IPS-15b (cell line): ENCODE results near the gene ITLN1.
"Not testable (repeated sequence)": the region's sequence is repeated elsewhere in the genome, so short reads cannot be mapped to it uniquely, and the experiment has no call there.

ENCODE experiments used
- H3K27me3 ChIP-seq: one replicate; pipeline ENCODE4 v1.6.1; 2013; ENCODE audit warnings: low read length; ENCODE audit not compliant: control insufficient read depth, insufficient read depth
- H3K36me3 ChIP-seq: one replicate; pipeline ENCODE4 v1.6.1; 2013; ENCODE audit warnings: low read length; ENCODE audit not compliant: control insufficient read depth, insufficient read depth
- H3K4me1 ChIP-seq: one replicate; pipeline ENCODE4 v1.6.1; 2013; ENCODE audit warnings: mild to moderate bottlenecking, low read length; ENCODE audit not compliant: control insufficient read depth, insufficient read depth
- H3K4me3 ChIP-seq: one replicate; pipeline ENCODE4 v1.5.1; 2013; ENCODE audit warnings: low read depth, low read length
- H3K9ac ChIP-seq: one replicate; pipeline ENCODE4 v1.6.1; 2013; ENCODE audit warnings: low read depth, mild to moderate bottlenecking, low read length
- H3K9me3 ChIP-seq: one replicate; pipeline ENCODE4 v1.6.1; 2013; ENCODE audit warnings: mild to moderate bottlenecking, low read length; ENCODE audit not compliant: control insufficient read depth, insufficient read depth

Gene ITLN1

DNA sequence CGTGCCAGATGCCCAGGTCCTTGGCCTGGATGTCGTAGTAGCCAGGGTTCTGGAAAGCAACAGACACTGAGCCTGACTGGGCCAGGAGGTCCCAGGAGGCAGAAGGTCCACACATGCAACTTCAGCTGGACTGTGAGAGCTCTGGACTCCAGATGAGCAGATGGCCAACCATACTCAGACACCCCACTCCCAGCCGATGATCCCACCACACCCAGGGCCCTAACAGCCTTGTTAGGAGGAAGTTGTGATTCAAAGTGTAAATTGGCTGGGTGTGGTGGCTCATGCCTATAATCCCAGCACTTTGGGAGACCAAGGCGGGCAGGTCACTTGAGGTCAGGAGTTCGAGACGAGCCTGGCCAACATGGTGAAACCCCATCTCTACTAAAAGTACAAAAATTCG lies 3.7 kb downstream of the ITLN1 start:
- not testable (repeated sequence) for H3K9me3 ChIP-seq, H3K9ac ChIP-seq, H3K4me1 ChIP-seq, H3K4me3 ChIP-seq, H3K36me3 ChIP-seq, H3K27me3 ChIP-seq

DNA sequence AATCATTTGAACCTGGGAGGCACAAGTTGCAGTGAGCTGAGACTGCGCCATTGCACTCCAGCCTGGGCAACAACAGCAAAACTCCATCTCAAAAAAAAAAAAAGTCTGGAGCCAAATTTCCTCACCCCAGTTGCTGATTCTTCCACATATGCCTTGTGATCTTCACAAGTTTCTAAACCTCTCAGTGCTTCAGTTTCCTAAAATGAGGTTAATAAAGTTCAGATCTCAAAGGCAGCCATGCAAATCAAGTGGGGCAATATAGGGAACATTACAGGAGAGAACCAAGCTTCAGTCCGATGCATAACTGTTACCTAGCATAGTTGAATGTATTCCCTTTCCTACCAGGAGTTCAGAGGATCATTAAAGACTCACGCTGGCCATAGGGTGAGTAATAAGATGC lies 4.8 kb downstream of the ITLN1 start:
- no peak overlapping the region for H3K4me3 ChIP-seq
- no peaks in the 10 kb centered on the region for H3K27me3 ChIP-seq
- H3K9me3 ChIP-seq: no peaks in the 10 kb centered on the region
- H3K36me3 ChIP-seq: no peaks in the 10 kb centered on the region
- no peak overlapping the region for H3K9ac ChIP-seq
- no peaks in the 10 kb centered on the region for H3K4me1 ChIP-seq

DNA sequence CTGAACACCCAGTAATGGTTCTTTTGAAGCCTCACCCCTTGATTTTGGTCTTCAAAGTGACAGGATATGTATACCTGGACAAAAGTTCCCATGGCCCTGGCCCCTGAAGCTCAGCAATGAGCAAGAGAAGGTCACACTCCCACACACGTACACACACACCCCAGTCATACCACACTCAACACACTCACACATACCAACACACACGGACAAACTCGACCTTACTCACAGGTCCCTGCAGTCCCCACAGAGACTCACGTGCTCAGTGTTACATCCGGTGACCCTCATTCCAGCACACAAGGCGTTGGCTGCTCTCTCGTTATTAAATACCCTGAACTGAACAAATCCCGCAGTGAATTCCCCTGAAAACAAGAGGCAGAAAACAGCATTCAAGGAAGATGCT lies 5.9 kb downstream of the ITLN1 start:
- H3K9ac ChIP-seq: no peak overlapping the region

DNA sequence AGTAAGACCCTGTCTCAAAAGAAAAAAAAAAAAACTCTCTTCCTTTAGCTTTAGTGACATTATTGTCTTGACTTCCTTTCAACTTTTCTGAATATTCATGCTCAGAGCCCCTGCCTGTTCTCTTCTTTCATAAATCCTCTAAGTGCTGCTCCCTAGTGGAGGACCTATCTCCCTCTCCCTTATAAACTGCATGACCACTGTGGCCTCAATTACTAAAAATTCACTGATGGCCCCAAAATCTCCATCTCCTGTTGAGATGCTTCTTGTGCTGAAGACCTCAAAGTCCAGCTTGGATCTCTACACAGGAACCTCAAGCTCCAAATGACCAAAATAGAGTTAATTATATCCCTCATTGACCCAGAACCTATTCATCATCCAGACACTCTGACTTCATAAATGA lies 7.8 kb downstream of the ITLN1 start:
- H3K4me1 ChIP-seq: no peaks in the 10 kb centered on the region
- no peak overlapping the region for H3K9ac ChIP-seq
- H3K27me3 ChIP-seq: no peaks in the 10 kb centered on the region
- H3K4me3 ChIP-seq: no peak overlapping the region
- no peaks in the 10 kb centered on the region for H3K36me3 ChIP-seq
- H3K9me3 ChIP-seq: no peaks in the 10 kb centered on the region

More for the DNA sequence above, 5.9 kb downstream of the ITLN1 start:
- H3K4me3 ChIP-seq: no peak overlapping the region
- H3K36me3 ChIP-seq: no peaks in the 10 kb centered on the region
- no peaks in the 10 kb centered on the region for H3K9me3 ChIP-seq
- no peaks in the 10 kb centered on the region for H3K27me3 ChIP-seq
- H3K4me1 ChIP-seq: no peaks in the 10 kb centered on the region

GRCh38 chr1:160876311-160876710 lies 8.7 kb downstream of the ITLN1 start:
- Histone ChIP-seq H3K27me3 (no peaks in the 10 kb centered on the region), H3K36me3 (no peaks in the 10 kb centered on the region), H3K4me1 (no peaks in the 10 kb centered on the region), H3K4me3 (no peak overlapping the region), H3K9me3 (no peaks in the 10 kb centered on the region), H3K9ac (no peak overlapping the region)

GRCh38 chr1:160875591-160875990 lies 9.4 kb downstream of the ITLN1 start:
- H3K9ac ChIP-seq, H3K27me3 ChIP-seq, H3K9me3 ChIP-seq, H3K4me1 ChIP-seq, H3K36me3 ChIP-seq, H3K4me3 ChIP-seq: not testable (repeated sequence)

DNA sequence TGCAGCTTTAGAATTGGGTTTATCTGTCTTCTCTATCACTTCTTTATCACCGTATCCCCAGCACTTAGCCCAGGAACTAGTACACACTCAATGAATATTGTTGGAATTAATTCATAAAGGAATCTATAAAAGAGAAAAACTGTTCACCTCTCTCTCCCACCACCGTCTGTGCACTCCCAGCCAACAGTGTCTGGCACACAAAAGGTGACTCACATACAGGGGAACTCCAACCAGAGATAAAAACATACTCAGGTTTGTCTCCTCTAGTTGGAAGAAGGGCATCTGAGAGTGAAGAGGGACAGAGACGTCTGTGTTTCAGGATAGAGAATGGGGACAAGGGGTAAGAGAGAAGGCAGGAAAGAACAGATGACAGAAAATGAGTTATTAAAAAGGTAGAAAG lies 10.0 kb downstream of the ITLN1 start:
- Histone ChIP-seq H3K9ac (no peak overlapping the region), H3K4me3 (no peak overlapping the region)

GRCh38 chr1:160868141-160868540 lies 16.8 kb downstream of the ITLN1 start:
- no peaks in the 10 kb centered on the region for H3K27me3 ChIP-seq
- H3K36me3 ChIP-seq: no peaks in the 10 kb centered on the region
- H3K4me1 ChIP-seq: no peaks in the 10 kb centered on the region
- no peaks in the 10 kb centered on the region for H3K9me3 ChIP-seq
- H3K9ac ChIP-seq: no peak overlapping the region
- no peak overlapping the region for H3K4me3 ChIP-seq

More for the DNA sequence above, 10.0 kb downstream of the ITLN1 start:
- no peaks in the 10 kb centered on the region for H3K9me3 ChIP-seq
- no peaks in the 10 kb centered on the region for H3K4me1 ChIP-seq
- H3K27me3 ChIP-seq: no peaks in the 10 kb centered on the region
- H3K36me3 ChIP-seq: no peaks in the 10 kb centered on the region

DNA sequence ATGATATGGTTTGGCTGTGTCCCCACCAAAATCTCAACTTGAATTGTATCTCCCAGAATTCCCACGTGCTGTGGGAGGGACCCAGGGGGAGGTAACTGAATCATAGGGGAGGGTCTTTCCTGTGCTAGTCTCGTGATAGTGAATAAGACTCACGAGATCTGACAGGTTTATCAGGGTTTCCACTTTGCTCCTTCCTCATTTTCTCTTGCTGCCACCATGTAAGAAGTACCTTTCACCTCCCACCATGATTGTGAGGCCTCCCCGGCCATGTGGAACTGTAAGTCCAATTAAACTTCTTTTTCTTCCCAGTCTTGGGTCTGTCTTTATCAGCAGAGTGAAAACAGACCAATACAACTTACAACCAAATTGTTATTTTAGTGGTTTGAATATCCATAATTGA lies 17.3 kb downstream of the ITLN1 start:
- H3K4me1 ChIP-seq, H3K36me3 ChIP-seq, H3K4me3 ChIP-seq, H3K9ac ChIP-seq, H3K27me3 ChIP-seq, H3K9me3 ChIP-seq: not testable (repeated sequence)

DNA sequence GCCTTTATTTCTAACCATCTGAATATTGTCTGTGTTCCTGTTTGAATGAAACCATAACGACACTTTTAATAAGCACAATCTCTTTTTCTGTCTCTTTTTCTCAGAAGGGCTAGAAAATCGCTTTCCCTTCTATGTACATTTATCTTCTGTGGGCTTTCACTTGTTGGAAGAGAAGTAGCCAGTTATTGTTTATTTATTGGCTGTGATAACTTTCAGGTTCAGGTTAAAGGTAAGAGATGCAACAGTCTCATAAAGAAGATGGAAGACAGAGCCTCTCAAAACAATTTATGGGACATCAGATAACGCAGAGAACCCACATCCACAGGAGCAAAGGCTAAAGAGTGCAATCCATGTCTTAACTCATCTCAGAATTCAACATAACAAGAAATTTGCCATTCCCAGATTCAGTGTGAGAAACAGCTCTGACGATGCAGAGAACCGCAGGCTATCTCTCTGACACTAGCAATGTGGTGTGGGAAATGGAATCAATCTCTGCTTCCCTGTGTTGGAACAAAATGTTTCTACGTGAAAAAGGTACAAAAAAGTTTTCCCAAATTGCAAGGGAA lies 18.2 kb downstream of the ITLN1 start:
- Histone ChIP-seq H3K4me1 (no peaks in the 10 kb centered on the region), H3K9ac (no peak overlapping the region), H3K4me3 (no peak overlapping the region), H3K9me3 (no peaks in the 10 kb centered on the region), H3K36me3 (no peaks in the 10 kb centered on the region), H3K27me3 (no peaks in the 10 kb centered on the region)

DNA sequence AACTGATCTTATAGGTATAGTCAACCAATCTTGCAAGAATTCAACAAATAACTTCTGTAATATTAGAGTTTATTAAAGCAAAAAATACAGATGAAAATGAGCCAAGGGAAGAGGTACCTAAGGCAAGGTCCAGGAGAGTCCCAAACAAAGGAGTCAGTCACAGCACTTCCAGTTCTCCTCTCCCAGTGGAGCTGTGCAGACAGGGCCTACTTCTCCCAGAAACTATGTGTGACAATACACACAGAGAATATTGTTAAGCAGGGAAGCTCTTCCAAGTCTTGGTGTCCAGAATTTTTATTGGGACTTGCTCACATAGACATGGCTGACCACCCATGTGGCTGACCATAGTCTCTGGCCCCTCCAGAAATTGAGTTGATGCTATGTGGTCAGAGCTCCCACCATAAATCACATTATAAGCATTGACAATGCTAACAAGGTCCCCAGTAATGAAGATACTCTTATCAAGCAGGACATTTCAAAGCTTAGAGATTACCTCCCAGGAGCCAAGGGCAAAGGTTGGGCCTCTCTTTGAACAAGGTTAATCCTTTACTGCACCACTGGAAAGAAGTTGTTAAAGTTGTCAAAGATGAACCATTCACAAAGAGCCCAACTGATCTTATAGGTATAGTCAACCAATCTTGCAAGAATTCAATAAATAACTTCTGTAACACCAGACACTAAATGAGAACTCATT lies 18.8 kb downstream of the ITLN1 start:
- no peak overlapping the region for H3K9ac ChIP-seq
- no peaks in the 10 kb centered on the region for H3K4me1 ChIP-seq
- H3K27me3 ChIP-seq: no peaks in the 10 kb centered on the region
- H3K36me3 ChIP-seq: no peaks in the 10 kb centered on the region
- no peaks in the 10 kb centered on the region for H3K9me3 ChIP-seq
- no peak overlapping the region for H3K4me3 ChIP-seq

- H3K9ac ChIP-seq: no peak overlapping the region
- H3K4me3 ChIP-seq: no peak overlapping the region
- H3K36me3 ChIP-seq: no peaks in the 10 kb centered on the region
- H3K9me3 ChIP-seq: no peaks in the 10 kb centered on the region
- H3K27me3 ChIP-seq: no peaks in the 10 kb centered on the region
- no peaks in the 10 kb centered on the region for H3K4me1 ChIP-seq
Observed at GRCh38 chr1:160865337-160865736, 19.6 kb downstream of the ITLN1 start.
